AG09309 (cell line): ENCODE measurements around the gene RPL7A.
"Not testable (repeated sequence)": the region's sequence is repeated elsewhere in the genome, so short reads cannot be mapped to it uniquely, and the experiment has no call there.

Experiments used
- DNase-seq: peaks from one replicate; pipeline ENCODE4 v3.0.0-alpha.2; 2010; ENCODE audit warnings: low read depth
- H3K4me3 ChIP-seq: 2 replicates; pipeline ENCODE4 v1.5.1; 2011; ENCODE audit warnings: mild to moderate bottlenecking, low read depth, low read length, moderate library complexity; ENCODE audit not compliant: control insufficient read depth
- CTCF ChIP-seq: IDR thresholded peaks from 2 replicates; pipeline ENCODE4 v1.5.1; 2011; ENCODE audit warnings: mild to moderate bottlenecking, low read depth, low read length, inconsistent platforms; ENCODE audit not compliant: insufficient read depth, control insufficient read depth; ENCODE audit errors: missing control alignments

The RPL7A gene

GRCh38 chr9:133321411-133321935 lies 26.5 kb upstream of the RPL7A start:
- no peak overlapping the region for H3K4me3 ChIP-seq
- no peak for DNase-seq
- TF ChIP-seq CTCF: no peak

- no peak for TF ChIP-seq CTCF
- DNase-seq: no peak
- H3K4me3 ChIP-seq: no peak overlapping the region
Measured at GRCh38 chr9:133322701-133323100, 25.3 kb upstream of the RPL7A start.

- H3K4me3 ChIP-seq: no peak overlapping the region
- no peak for DNase-seq
- no peak for TF ChIP-seq CTCF
Measured at GRCh38 chr9:133323211-133323610, 24.8 kb upstream of the RPL7A start.

GRCh38 chr9:133323991-133324703 lies 23.9 kb upstream of the RPL7A start:
- TF ChIP-seq CTCF: no peak
- no peak for DNase-seq
- H3K4me3 ChIP-seq: no peak overlapping the region

- not testable (repeated sequence) for H3K4me3 ChIP-seq, DNase-seq
Measured at GRCh38 chr9:133327021-133327420, 21.0 kb upstream of the RPL7A start.

GRCh38 chr9:133327834-133328484 lies 20.1 kb upstream of the RPL7A start:
- H3K4me3 ChIP-seq: no peak overlapping the region
- TF ChIP-seq CTCF: no peak
- DNase-seq: no peak
